NB4 (cell line): ENCODE measurements around the gene PRPSAP2.

Experiments
- CTCF ChIP-seq: IDR thresholded peaks from one replicate; pipeline ENCODE4 v1.5.1; 2012; ENCODE audit warnings: low read depth, low read length
- POLR2A ChIP-seq: IDR thresholded peaks from 2 replicates; pipeline ENCODE4 v1.6.1; 2011; ENCODE audit warnings: mild to moderate bottlenecking; ENCODE audit not compliant: insufficient read length; ENCODE audit errors: extremely low read depth
- TF ChIP-seq, protein P1 (sequence below): IDR thresholded peaks from 2 replicates; pipeline ENCODE4 v1.6.1; 2011; ENCODE audit warnings: low read depth, low read length

GRCh38 chr17:18976201-18976600, 118.3 kb downstream of the PRPSAP2 start:
- TF ChIP-seq CTCF (no peak), POLR2A (no peak)
- TF ChIP-seq, protein P1, sequence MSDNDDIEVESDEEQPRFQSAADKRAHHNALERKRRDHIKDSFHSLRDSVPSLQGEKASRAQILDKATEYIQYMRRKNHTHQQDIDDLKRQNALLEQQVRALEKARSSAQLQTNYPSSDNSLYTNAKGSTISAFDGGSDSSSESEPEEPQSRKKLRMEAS = no peak
